Fibroblast of villous mesenchyme (primary cell): Measurements from ENCODE around the gene PRR33. TPM values are rescaled to one million over a fixed set of nuclear protein-coding genes. Genes with fewer than 3 reads are reported as not detected.
A peak's percentile ranks its signal among the peaks of the same experiment; 100 is the strongest.
"Not testable (repeated sequence)": the region's sequence is repeated elsewhere in the genome, so short reads cannot be mapped to it uniquely, and the experiment has no call there.

Experiments used
- DNase-seq: peaks from one replicate; pipeline ENCODE4 v3.0.0-alpha.2; 2010; ENCODE audit warnings: low read depth
- H3K4me3 ChIP-seq: 2 replicates; pipeline ENCODE4 v1.5.1; 2011; ENCODE audit warnings: low read depth, mild to moderate bottlenecking, low read length
- CTCF ChIP-seq: IDR thresholded peaks from 2 replicates; pipeline ENCODE4 v1.5.1; 2012; ENCODE audit warnings: low read depth, mild to moderate bottlenecking, low read length; ENCODE audit not compliant: insufficient read depth
- total RNA-seq: library from RNA; depleted of rRNA; stranded (reverse); fragments of >200 nt; gene quantifications from 2 replicates; pipeline ENCODE4 v1.2.3, GENCODE V29; 2012

The PRR33 gene
- total RNA-seq = not detected in 2 replicates

GRCh38 chr11:1891831-1892115 lies at the start of gene PRR33:
TSS of gene PRR33 (minus strand) at chr11:1891895. CDS start at chr11:1890584, 1,311 bp downstream.
- DNase-seq = no peak

DNA sequence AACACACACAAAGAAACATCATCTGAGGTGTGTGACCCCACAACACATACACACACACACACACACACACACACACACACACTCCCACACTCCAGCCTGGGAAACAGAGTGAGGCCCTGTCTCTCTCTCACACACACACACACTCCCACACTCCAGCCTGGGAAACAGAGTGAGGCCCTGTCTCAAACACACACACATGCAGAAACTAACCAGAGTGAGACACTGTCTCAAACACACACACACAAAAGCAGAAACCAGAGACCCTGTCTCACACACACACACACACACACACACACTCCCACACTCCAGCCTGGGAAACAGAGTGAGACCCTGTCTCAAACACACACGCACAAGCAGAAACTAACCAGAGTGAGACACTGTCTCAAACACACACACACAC lies 48.1 kb upstream of the PRR33 start:
- DNase-seq = peak; percentile 59
- not testable (repeated sequence) for H3K4me3 ChIP-seq

More at GRCh38 chr11:1891831-1892115, at the start of gene PRR33:
- H3K4me3 ChIP-seq = no peak within 1 kb of the TSS
- no peak for TF ChIP-seq CTCF

GRCh38 chr11:1939006-1939625 lies 47.4 kb upstream of the PRR33 start:
- no peak for TF ChIP-seq CTCF
- no peak overlapping the region for H3K4me3 ChIP-seq
- no peak for DNase-seq

GRCh38 chr11:1938343-1939005 lies 46.8 kb upstream of the PRR33 start:
- no peak overlapping the region for H3K4me3 ChIP-seq
- no peak for DNase-seq
- TF ChIP-seq CTCF = no peak

- no peak overlapping the region for H3K4me3 ChIP-seq
- no peak for TF ChIP-seq CTCF
- no peak for DNase-seq
These were observed 46.1 kb upstream of the PRR33 start for GRCh38 chr11:1937616-1938342.

- no peak for TF ChIP-seq CTCF
- no peak for DNase-seq
These were observed 45.3 kb upstream of the PRR33 start for GRCh38 chr11:1936781-1937615.

More at GRCh38 chr11:1936781-1937615, 45.3 kb upstream of the PRR33 start:
- H3K4me3 ChIP-seq = no peak overlapping the region
